Embryonic facial prominence (tissue), 1 donor: Measurements from ENCODE around the gene OXTR.
A peak's percentile ranks its signal among the peaks of the same experiment; 100 is the strongest.

Source experiments
- DNase-seq: peaks from one replicate; pipeline ENCODE4 v3.0.0-alpha.2; 2016; ENCODE audit errors: extremely low spot score

OXTR gene

GRCh38 chr3:8769088-8769822 is at the start of gene OXTR:
Gene OXTR (minus strand): TSS chr3:8769613. CDS start chr3:8768187, 1,426 bp downstream.
- peak; percentile 14 for DNase-seq

DNA sequence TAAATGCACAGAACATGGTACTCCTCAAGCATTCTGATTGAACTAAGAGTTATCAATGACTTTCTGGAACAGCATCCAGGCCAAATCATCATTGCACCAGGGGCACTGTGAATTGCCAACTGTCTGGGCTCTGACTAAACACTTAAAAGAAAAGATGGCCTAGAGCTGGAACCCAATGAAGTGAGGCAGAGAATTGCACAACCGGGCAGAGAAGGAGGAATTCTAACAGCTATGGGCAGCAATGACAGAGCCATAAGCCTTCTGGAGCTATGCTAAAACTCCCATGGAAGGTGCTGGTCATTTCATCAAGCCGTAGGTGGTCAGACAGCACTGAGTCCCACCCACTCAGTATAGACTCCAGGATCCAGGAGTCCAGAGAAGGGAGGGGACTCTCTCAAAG is 48.1 kb upstream of the OXTR start:
- no peak for DNase-seq

DNA sequence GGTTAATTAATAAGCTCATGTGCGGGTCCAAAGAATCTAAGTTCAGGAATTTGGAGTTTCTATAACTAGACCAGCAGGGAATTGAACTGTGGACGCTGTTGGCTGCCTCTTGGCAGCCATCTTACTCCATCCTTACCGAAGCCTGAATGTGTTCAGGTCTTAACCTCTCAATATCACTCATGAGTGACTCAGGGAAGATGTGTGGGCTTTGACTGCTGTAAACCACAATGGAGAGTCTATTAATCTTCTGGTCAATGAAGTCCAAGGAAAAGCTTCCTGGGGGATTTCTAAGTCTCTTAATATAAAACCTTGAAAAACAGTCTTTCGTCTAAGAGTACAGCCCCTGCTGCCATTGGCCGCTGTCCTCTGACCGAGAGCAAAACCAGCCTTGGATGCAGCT is 46.7 kb upstream of the OXTR start:
- DNase-seq = no peak

- no peak for DNase-seq
These were observed 44.0 kb upstream of the OXTR start for GRCh38 chr3:8813411-8813810.

DNA sequence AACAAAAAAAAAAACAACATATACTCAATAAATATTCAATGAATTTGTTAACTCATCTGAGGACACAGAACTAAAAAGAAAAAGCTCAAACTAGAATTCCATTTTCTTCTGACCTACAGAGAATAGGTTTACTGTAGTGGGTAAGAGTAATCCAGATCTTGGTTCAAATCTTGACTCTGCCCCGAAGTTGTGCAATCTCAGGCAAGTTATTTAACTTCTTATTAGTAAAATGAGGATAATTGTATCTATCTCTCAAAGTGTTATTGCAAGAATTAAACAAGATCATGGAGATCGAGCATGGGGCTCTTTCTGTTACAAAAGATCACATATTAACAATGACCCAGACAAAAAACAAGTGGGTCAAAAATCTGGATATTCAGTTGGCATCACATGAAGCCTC is 41.1 kb upstream of the OXTR start:
- no peak for DNase-seq

- DNase-seq = no peak
These were observed 36.4 kb upstream of the OXTR start for GRCh38 chr3:8805774-8806173.

GRCh38 chr3:8802256-8802655 is 32.8 kb upstream of the OXTR start:
- DNase-seq = no peak

GRCh38 chr3:8800016-8800415 is 30.6 kb upstream of the OXTR start:
- no peak for DNase-seq

DNA sequence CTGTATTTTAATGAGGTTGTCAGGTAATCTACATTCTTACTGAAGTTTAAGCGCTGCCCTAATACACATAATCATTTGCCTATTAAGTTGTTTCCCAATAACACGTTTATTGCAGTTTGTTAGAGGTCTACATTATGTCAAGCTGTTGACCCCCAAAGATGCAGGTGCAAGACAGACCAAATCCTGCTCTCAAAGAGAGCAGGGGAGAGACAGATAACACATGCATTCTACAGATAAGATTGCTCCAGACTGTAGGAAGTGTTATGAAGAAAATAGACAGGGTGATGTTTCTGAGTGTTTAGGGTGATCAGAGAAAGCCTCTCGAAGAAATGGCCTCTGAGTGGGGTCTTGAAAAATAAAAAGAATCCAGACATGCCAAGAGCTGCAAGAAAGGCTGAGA is 24.8 kb upstream of the OXTR start:
- DNase-seq = no peak

GRCh38 chr3:8793242-8793641 is 23.8 kb upstream of the OXTR start:
- no peak for DNase-seq

- DNase-seq = no peak
These were observed 21.1 kb upstream of the OXTR start for GRCh38 chr3:8790529-8790928.

DNA sequence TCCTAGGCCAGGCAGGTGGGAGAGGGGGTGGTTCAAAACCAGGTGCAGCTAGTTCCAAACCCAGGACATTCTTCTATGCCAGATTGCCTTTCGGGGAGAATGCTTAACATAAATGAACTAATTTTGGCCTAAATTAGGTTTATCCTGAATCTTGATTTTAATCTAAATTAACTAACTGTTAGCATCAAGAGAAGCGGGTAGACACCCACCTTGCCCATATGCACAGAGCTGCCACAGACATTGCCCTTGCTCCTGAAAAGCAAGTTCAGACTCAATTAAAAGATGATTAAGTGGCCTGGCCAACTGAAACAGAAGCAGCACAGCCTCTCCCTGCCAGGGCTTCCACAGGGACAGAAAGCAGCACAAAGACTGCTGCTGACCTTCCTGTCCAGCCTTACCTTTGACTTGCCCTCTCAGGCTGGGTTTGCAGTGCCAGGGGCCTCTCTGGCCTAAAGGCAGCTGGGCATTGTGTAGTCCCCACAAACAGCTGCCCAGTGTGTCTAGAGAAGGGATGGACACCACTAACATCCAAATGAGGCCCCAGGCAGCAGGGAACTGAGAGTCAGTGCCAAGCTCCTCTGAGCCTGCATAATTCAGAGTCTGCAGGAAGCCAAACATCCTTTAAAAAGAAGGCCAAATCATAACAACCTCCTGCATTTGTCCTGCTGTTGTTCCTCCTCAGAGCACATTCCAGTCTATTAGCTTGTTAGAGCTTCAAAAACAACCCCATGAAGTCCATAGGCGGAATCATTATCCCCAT is 15.4 kb upstream of the OXTR start:
- no peak for DNase-seq

DNA sequence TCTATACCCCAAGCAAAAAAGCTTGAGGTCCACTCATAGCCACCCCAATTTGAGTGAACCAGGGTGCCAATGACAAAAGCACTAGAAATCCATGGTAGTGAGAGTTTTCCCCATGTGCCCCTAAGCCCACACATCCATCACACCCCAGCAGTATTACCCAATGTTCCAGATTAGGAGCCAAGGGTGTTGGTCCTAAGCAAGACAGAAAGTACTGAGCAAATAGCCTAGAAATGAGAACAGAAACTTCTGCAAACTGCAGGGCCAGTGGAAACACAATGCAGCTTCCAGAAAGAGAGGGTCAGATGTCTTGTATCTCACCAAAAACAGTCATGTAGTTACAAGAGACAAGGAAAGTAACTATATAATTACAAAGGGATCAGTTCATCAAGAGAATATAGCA is 10.9 kb upstream of the OXTR start:
- no peak for DNase-seq

- DNase-seq = no peak
These were observed 9.1 kb upstream of the OXTR start for GRCh38 chr3:8778475-8778874.

DNA sequence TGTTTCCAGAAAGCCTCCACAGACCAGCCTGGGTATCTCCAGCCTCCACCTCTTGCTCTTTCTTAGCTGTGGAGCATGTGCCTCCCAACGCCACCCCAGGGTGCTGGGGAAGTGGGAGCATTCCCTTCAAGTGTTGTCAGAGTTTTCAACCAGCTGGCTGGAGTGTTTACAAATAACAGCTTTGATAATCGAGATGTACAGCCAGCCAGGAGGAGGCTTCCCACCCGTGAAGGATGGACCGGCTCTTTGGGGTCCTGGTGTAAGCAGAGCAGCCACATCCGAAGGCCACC is 8.5 kb upstream of the OXTR start:
- no peak for DNase-seq

DNA sequence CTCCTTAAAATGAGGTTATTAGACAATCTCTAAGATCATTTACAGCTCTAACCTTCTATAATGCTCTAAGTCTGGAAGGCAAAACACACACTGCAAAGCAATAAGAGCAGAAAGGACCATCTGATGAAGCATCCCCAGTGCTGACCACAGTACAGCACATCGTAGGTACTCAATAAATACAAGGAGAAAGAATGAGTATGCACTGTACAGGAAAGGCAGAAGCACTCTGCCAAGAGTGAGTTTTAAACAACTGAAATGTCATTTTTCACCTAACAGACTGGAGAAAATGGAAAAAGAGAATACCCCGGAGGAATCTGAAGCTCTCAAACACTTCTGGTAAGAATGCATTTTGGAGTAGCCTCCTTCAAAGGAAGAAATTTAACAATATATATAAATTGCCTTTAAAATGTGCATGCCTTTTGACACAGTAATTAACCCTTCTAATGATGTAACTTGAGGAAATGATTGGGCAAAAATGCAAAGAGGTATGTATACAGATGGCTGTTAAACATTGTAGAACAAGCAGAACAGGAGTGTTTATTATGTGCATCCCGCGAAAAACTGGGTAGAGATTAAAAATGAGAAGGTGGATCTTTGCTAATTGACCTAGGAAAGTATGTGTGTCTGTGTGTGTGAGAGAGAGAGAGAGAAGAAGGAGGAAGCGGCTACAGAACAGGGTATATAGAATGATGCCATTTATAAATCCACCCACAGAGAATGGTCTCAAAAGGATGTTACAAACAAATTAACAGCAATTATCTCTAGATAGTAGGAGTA is 8.0 kb upstream of the OXTR start:
- no peak for DNase-seq

- no peak for DNase-seq
These were observed 7.0 kb upstream of the OXTR start for GRCh38 chr3:8776406-8776805.

DNA sequence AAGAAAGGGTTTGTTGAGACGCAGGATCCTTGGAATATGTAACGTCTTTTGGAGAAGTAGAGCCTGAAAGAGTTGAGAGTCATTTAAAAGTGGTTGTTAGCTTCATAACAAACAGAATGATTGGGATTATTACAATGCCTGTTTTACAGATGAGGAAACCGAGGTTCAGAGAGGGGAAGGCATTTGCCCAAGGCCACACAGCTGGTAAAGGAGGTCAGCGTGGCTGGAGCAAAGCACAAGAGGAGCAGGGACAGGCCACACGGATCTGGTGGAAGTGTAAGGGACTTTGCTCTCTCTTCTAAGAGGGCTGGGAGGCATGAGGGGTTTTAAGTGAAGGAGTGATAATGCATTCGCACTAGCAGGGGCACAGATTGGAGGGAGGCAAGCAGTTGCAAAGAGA is 6.2 kb upstream of the OXTR start:
- DNase-seq = no peak

GRCh38 chr3:8775181-8775580 is 5.8 kb upstream of the OXTR start:
- DNase-seq = no peak

DNA sequence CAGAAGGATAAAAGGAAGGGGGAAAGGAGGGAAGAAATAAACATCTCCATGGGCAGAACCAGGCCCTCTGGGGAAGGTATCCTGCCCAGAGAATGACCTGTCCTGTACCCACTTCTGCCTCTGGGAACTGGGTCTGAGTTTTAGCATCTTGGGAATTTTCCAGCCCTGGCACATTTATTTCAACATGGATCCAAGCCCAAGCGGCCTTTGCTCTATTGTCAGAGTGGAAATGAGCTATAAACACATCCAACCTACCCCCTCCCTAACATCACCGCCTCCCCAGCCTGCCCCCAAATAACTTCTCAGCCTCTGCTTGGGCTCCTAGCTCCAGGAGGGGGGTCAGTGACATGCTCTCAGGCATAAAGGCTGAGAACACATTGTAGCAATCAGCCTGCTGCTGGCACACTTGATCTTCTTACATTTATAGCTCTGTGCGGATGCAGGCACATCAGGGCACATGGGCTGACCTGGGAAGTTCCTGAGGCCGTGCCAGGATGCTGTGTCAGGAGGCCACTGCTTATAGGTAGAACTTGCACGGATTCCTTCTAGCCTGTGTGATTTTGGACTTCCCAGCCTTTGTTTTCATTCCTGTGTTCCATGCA is 4.6 kb upstream of the OXTR start:
- no peak for DNase-seq

DNA sequence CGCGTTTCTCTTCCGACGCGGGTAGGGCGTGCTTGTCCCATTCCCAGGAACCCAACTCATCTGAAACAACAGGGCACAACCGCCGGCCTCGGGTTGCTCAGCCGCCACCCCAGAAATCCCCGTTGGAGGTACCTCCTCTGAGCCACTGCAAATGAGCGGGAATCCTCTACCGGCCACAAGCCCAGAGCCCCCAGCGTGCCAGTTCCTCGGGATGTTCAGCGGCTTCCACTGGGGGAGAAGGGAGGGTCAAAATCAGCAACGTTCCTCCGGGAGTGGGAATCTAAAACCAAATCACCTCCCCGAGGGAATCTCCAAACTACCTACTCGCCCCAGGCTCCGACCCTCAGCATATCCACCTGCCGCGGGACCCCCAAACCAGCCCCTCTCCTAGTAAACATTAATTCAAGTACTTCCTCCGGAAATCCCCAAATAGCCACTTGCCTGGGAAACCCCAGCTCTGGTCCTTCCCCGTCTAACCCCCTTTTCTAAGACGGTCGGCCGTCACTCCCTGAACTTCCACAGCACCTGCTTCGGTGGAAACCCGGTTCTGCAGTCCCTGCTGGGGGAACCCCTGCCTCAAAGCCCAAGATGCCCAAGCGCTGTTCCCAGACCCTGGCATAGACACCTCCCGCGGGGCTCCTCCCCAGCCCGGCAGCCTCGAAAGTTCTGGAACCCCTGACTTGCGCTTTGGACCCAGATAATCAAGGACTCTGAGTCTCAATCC is 887 bp downstream of the OXTR start:
- no peak for DNase-seq
